Endothelial cell of umbilical vein (primary cell): ENCODE results near the gene HOOK2. TPM values are rescaled to one million over a fixed set of nuclear protein-coding genes. Genes with fewer than 3 reads are reported as not detected.

ENCODE experiments used
- BruUV-seq: library from RNA; stranded (reverse); fragments of 400-500 nt; replicated peaks from 2 replicates; lab custom pipeline; 2021; lab: Mats Ljungman, UMichigan
- CTCF ChIA-PET: fragments of 300-600, 350-600 bp; sonication (Branson Sonifier 250); formaldehyde crosslinking; loops from one replicate; lab custom pipeline; 2021; ENCODE audit warnings: antibody characterized with exemption, inconsistent platforms; lab: Charles Lee
- POLR2A ChIA-PET: fragments of 300-600, 350-600 bp; sonication (Branson Sonifier 250); formaldehyde crosslinking; loops from one replicate; lab custom pipeline; 2021; ENCODE audit warnings: antibody characterized with exemption, inconsistent platforms; lab: Charles Lee
- DNase-seq: peaks from one replicate; pipeline ENCODE4 v3.0.0-alpha.2; 2011; ENCODE audit warnings: low read depth, low spot score
- FAIRE-seq: peaks from 2 replicates; lab custom pipeline; 2011; peaks lifted over from hg19 to GRCh38; lab: Jason Lieb, UNC
- H2AFZ ChIP-seq: 2 replicates; pipeline ENCODE4 v1.6.0; 2012; ENCODE audit warnings: low read depth, low read length, control low read depth, inconsistent platforms
- H3K27ac ChIP-seq: 2 replicates; pipeline ENCODE4 v1.5.1; 2011; ENCODE audit warnings: low read depth, mild to moderate bottlenecking, control low read depth, low read length, moderate library complexity; ENCODE audit not compliant: insufficient read depth
- H3K27me3 ChIP-seq, 2 experiments: 2 replicates each; pipeline versions ENCODE4 v1.6.0 to v1.6.1; 2011; ENCODE audit warnings: low read length in 2 of 2, mixed read lengths in 1 of 2; ENCODE audit not compliant: control insufficient read depth in 2 of 2, insufficient read depth in 2 of 2
- H3K36me3 ChIP-seq, 2 experiments: 2 replicates in 1 of 2; 3 replicates in 1 of 2; pipeline ENCODE4 v1.5.1; 2011; ENCODE audit warnings: low read length in 2 of 2, mild to moderate bottlenecking in 1 of 2, moderate library complexity in 1 of 2; ENCODE audit not compliant: control insufficient read depth in 2 of 2, insufficient read depth in 2 of 2; ENCODE audit errors: extremely low read depth in 1 of 2
- H3K4me1 ChIP-seq: 3 replicates; pipeline ENCODE4 v1.5.1; 2011; ENCODE audit warnings: mild to moderate bottlenecking, low read length; ENCODE audit not compliant: control insufficient read depth, insufficient read depth; ENCODE audit errors: extremely low read depth
- H3K4me2 ChIP-seq: 2 replicates; pipeline ENCODE4 v1.6.1; 2011; ENCODE audit warnings: low read length, control low read depth, mixed read lengths; ENCODE audit not compliant: insufficient read depth
- H3K4me3 ChIP-seq, 3 experiments: fragments of 200-600 bp in 1 of 3; sonication (generic), shearing (Covaris generic) in 1 of 3; replicated peaks in 1 of 3; 2 replicates each; pipeline ENCODE4 v1.5.1; 2011 to 2016; ENCODE audit warnings: control low read depth in 3 of 3, low read length in 3 of 3, mild to moderate bottlenecking in 2 of 3, inconsistent platforms in 1 of 3, low read depth in 1 of 3, moderate library complexity in 1 of 3; ENCODE audit not compliant: insufficient read depth in 1 of 3
- H3K79me2 ChIP-seq: 2 replicates; pipeline ENCODE4 v1.6.0; 2012; ENCODE audit warnings: low read length, inconsistent platforms; ENCODE audit not compliant: control insufficient read depth, insufficient read depth
- H3K9ac ChIP-seq: replicated peaks from 2 replicates; pipeline ENCODE3; 2011; ENCODE audit warnings: low read length, control low read depth; ENCODE audit not compliant: insufficient read depth; ENCODE audit errors: extremely low read depth
- H3K9me1 ChIP-seq: replicated peaks from 3 replicates; pipeline ENCODE4 v1.6.0; 2011; ENCODE audit warnings: mild to moderate bottlenecking, low read length; ENCODE audit not compliant: control insufficient read depth, insufficient read depth; ENCODE audit errors: extremely low read depth
- H3K9me3 ChIP-seq: replicated peaks from 2 replicates; pipeline ENCODE4 v1.5.1; 2012; ENCODE audit warnings: low read length, inconsistent platforms; ENCODE audit not compliant: control insufficient read depth, insufficient read depth
- H4K20me1 ChIP-seq: replicated peaks from 2 replicates; pipeline ENCODE3; 2011; ENCODE audit warnings: mild to moderate bottlenecking, low read length; ENCODE audit not compliant: control insufficient read depth, insufficient read depth; ENCODE audit errors: extremely low read depth
- JUN ChIP-seq: IDR thresholded peaks from 2 replicates; pipeline ENCODE4 v1.6.1; 2011; ENCODE audit warnings: borderline replicate concordance, low read depth; ENCODE audit not compliant: insufficient read length, insufficient read depth
- POLR2A ChIP-seq: IDR thresholded peaks from 2 replicates; pipeline ENCODE4 v1.6.1; 2012; ENCODE audit warnings: low read depth, mild to moderate bottlenecking, control low read depth, low read length
- dilution Hi-C: fragments of 300-500 bp; cut with MboI; formaldehyde crosslinking; loops from one replicate; pipeline ENCODE4 v1.15.0; 2019; ENCODE audit warnings: low sequenced_read_pairs; ENCODE audit not compliant: extremely low pct_ligation_motif_present
- intact Hi-C: fragments of 100-400 bp; cut with micrococcal nuclease; formaldehyde crosslinking; loops from one replicate; pipeline ENCODE4 v1.10.0; 2022
- polyA plus RNA-seq, 4 experiments: library from polyadenylated mRNA; depleted of rRNA in 3 of 4; stranded (reverse) in 3 of 4; unstranded in 1 of 4; fragments of >200 nt; gene quantifications; 2 replicates each; pipeline versions ENCODE4 v1.2.1 to v1.2.3, GENCODE V29; 2011 to 2012; ENCODE audit warnings: missing spikeins in 1 of 4
- total RNA-seq: library from RNA; stranded (reverse); gene quantifications from 2 replicates; pipeline ENCODE4 v1.2.3, GENCODE V29; 2021
- TF ChIP-seq, protein P1 (sequence below): IDR thresholded peaks from 2 replicates; pipeline ENCODE4 v1.6.1; 2011; ENCODE audit not compliant: insufficient read depth, insufficient read length
- TF ChIP-seq, protein P2 (sequence below), 2 donors: IDR thresholded peaks; 1 replicate in 1 of 2; 2 replicates in 1 of 2; pipeline ENCODE4 v1.5.1; 2011; ENCODE audit warnings: low read length in 2 of 2, mild to moderate bottlenecking in 2 of 2, moderate library complexity in 2 of 2, control low read depth in 1 of 2, inconsistent platforms in 1 of 2, low read depth in 1 of 2; ENCODE audit not compliant: insufficient read depth in 1 of 2; ENCODE audit errors: extremely low read depth in 1 of 2

The HOOK2 gene
- total and polyA plus RNA-seq, 2 donors (not counting 3 experiments of a cell fraction or from before 2014, with no cell fraction given) = 8.0 to 17.3 TPM

DNA sequence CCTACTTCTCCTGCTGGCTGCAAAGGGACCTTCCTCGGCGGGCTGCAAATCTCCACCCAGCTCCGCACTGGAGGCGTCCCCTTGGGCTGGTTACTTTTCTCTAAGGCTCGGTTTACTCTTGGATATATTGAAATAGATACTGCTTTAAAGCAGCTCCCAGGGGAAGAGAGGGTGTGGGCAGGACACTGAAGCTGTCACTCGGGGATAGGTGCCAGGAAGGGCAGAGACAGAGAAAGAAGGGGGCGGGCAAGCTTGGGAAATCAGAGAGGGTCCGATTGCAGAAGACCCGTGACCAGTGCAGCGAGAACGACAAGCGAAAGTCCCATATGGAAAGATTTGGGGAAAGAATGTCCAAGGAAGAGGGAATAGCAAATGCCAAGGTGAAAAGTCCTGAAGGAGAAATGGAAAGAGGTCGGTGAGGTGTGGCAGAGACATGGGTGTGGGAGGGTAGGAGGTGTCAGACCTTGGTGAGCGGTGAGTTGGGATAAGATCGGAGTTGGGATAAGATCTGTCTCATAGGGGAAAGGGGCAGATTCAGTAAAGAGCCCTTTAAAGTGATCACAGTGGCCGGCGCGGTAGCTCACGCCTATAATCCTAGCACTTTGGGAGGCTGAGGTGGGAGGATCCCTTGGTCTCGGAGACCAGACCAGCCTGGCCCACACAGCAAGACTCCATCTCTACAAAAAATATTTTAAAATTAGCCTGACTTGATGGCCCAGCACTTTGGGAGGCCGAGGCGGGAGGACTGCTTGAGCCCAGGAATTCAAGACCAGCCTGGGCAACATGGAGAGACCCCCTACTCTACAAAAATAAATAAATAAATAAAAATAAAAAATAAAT lies 27.1 kb upstream of the HOOK2 start:
- H3K4me2 ChIP-seq = peak overlapping the region; percentile 35
- ChIA-PET POLR2A (interaction anchor here (1.2 kb wide), 1 partner anchor 11 kb away, joined by 3 read pairs; the partner anchor contains the start of gene JUNB), CTCF (interaction anchor here (1.0 to 13.8 kb wide), 4 partner anchors 17 to 45 kb away, joined by 3 to 524 read pairs (median 208); partner anchors contain the start of gene HOOK2)
- H3K79me2 ChIP-seq = peaks cover 14% of the 10 kb centered on the region
- DNase-seq = no peak
- BruUV-seq = no TSS peak
- H3K27ac ChIP-seq = no peak overlapping the region
- intact Hi-C loops (no loop called here), dilution Hi-C loops (no loop called here)
- peaks cover 22% of the 10 kb centered on the region for H3K4me1 ChIP-seq
- H3K4me3 ChIP-seq = peak overlapping the region in 2 of 3 experiments; percentile 64 to 72
- TF ChIP-seq JUN (no peak), POLR2A (no peak)
- TF ChIP-seq, protein P1, sequence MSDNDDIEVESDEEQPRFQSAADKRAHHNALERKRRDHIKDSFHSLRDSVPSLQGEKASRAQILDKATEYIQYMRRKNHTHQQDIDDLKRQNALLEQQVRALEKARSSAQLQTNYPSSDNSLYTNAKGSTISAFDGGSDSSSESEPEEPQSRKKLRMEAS = no peak
- TF ChIP-seq, protein P2, sequence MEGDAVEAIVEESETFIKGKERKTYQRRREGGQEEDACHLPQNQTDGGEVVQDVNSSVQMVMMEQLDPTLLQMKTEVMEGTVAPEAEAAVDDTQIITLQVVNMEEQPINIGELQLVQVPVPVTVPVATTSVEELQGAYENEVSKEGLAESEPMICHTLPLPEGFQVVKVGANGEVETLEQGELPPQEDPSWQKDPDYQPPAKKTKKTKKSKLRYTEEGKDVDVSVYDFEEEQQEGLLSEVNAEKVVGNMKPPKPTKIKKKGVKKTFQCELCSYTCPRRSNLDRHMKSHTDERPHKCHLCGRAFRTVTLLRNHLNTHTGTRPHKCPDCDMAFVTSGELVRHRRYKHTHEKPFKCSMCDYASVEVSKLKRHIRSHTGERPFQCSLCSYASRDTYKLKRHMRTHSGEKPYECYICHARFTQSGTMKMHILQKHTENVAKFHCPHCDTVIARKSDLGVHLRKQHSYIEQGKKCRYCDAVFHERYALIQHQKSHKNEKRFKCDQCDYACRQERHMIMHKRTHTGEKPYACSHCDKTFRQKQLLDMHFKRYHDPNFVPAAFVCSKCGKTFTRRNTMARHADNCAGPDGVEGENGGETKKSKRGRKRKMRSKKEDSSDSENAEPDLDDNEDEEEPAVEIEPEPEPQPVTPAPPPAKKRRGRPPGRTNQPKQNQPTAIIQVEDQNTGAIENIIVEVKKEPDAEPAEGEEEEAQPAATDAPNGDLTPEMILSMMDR (IDR thresholded peaks at IDR 0.05; ENCODE audit: extremely low read depth in 1 of 2, insufficient read depth in 1 of 2, low read depth in 1 of 2, low read length in 2 of 2) = no peak
- H3K9ac ChIP-seq = no peak overlapping the region
- no peaks in the 10 kb centered on the region for H3K9me1 ChIP-seq
- H4K20me1 ChIP-seq = no peaks in the 10 kb centered on the region
- peak; percentile 33 for FAIRE-seq
- H2AFZ ChIP-seq = peak overlapping the region; percentile 63
- H3K36me3 ChIP-seq = peaks cover 0 to 12% of the 10 kb centered on the region in 2 experiments
- H3K9me3 ChIP-seq = no peaks in the 10 kb centered on the region
- H3K27me3 ChIP-seq = no peaks in the 10 kb centered on the region
